Dermis blood vessel endothelial cell (primary cell): ENCODE measurements around the gene C1QTNF8. TPM values are rescaled to one million over a fixed set of nuclear protein-coding genes. Genes with fewer than 3 reads are reported as not detected.

Experiments
- DNase-seq: peaks from one replicate; pipeline ENCODE4 v3.0.0; 2010
- total RNA-seq: library from RNA; depleted of rRNA; stranded (reverse); fragments of >200 nt; gene quantifications from 2 replicates; pipeline ENCODE4 v1.2.3, GENCODE V29; 2014

C1QTNF8 gene
- total RNA-seq, 1 donor from 2014 or later = not detected

GRCh38 chr16:1059310-1059709 is 36.7 kb downstream of the C1QTNF8 start:
- no peak for DNase-seq

DNA sequence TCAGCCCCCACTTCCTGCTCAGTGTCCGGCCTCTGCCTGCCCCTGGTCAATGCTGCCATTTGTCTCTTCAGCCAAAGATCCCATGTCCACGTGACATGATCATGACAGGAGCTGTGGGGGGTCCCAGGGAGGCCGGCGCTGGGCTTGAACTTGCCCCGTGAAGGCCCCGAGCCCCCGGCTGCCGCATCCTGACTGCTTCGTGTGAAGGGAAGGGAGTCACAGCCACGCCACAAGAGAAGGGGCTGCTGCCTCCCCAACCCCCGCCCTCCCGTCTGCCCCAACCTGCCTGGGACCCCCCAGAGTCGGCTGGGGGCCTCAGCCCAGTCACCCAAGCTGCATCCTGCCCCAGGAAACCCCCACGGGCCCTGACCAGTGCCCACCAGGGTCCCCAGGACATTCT is 37.8 kb downstream of the C1QTNF8 start:
- DNase-seq = no peak

DNA sequence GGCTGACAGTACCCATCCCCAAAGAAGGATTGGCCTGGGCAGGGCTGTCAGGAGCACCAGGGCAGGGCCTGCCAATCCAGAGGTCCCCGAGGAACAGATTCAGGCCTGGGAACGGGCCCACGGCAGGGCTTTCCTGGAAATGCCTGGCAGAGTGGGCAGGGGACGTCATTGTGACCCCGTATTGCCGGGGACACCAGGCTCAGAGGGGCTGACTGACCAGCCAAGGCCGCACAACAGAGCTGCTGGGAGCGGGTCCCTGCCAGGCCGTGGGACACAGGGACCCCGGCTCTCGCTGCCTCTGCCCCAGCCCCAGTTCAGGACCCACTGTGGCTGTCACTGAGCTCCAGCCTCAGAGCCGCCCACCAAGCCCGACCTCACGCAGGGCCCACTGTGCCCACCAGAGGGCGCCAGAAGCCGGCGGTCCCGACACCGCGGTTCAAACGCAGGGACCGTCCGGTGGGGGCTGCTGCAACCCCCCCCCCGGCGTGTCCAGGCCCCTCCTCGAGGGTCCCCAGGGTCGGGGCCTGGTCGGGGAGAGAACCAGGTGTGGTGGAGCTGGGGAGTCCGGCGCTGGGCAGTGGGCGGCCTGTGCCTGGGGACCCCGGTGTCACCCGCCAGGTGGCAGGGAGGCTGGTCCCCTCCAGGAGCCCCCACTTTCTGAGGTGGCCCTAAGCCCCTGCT is 38.7 kb downstream of the C1QTNF8 start:
- peak; percentile 61 for DNase-seq

- no peak for DNase-seq
Measured at GRCh38 chr16:1056196-1056595, 39.8 kb downstream of the C1QTNF8 start.

DNA sequence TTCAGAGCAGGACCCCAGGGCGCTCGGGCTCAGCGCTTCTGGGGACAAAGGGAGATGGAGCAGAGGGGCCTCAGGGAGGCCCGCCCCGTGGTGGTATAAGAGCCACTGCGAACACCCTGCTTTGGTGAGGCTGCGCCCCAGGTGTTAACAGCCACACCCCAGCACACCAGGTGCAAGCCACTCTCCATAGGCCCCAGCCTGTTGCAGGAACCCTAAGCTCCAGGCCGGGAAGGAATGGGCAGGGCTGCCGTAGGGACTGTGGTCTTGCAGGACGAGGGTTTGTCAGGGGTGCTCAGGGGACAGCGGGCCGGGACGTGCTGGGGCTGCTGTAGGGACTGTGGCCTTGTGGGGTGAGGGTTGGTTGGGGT is 40.5 kb downstream of the C1QTNF8 start:
- no peak for DNase-seq

- DNase-seq = peak; percentile 79
Measured at GRCh38 chr16:1054660-1055556, 41.1 kb downstream of the C1QTNF8 start.

DNA sequence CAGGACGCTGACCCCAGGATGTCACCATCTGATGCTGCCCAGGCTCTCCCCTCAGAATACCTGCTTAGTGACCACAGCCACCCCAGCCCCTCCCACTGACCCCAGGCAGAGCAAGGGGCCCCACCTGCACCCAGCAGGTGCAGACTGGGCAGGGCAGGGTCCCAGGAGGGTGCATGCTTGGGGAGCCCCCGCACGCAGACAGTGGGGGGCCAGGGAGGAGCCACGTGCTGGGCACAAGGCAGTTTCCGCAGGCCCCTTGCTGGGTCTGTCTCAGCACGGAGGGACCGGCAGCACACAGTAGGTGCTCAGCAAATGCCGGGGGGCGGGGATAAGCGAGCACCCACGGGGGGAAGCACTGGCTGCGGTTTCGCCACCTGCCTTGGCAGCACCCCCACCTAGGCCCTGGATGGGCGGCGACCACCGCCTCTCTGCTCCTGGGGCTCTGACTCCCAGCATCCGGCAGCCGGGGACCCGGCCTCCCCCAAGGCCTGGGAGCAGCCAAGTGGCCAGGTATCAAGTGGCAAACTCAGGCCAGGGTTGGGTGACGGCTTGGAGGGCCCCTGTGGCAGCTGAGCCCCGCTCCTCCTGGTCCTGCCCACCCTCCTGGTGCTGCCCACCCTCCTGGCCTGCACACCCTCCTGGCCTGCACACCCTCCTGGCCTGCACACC is 42.2 kb downstream of the C1QTNF8 start:
- no peak for DNase-seq

GRCh38 chr16:1053121-1053521 is 42.9 kb downstream of the C1QTNF8 start:
- DNase-seq = no peak

DNA sequence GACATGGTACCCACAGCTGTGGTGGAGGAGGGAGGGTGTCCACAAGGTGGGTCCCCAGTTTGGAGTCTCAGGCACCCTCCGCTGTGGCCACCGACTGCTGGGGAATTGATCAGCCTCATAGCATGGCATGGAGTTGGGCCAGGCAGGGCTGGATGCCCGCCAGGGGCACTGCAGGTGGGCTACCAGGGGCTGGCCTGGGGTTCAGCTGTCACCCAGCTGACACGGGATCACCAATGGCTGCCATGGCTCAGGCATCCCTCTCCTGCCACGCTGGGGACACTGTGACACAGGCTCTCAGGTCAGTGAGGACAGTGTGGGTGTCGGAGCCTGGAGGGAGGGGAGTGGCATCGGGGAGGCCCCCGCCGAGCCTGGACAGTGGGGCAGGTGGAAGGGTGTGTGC is 43.3 kb downstream of the C1QTNF8 start:
- no peak for DNase-seq

DNA sequence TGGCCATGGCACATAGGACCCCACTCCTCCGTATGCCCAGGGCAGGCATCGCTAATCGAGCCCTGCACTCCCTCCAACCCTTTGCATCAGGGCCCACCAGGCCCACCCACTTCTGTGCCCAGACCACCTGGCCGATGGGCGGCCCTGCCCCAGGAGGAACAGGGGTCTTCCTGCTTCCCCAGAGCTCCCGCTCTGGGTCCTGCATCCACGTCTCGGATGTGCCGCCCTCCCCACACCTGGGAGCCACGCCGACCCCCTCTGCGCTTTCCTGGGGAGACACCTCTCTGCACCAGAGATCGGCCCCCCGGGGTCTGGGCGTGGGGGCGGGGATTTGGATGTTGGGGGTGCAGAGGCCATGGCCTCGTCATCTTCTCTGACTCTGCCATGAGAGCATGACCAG is 44.6 kb downstream of the C1QTNF8 start:
- DNase-seq = no peak

DNA sequence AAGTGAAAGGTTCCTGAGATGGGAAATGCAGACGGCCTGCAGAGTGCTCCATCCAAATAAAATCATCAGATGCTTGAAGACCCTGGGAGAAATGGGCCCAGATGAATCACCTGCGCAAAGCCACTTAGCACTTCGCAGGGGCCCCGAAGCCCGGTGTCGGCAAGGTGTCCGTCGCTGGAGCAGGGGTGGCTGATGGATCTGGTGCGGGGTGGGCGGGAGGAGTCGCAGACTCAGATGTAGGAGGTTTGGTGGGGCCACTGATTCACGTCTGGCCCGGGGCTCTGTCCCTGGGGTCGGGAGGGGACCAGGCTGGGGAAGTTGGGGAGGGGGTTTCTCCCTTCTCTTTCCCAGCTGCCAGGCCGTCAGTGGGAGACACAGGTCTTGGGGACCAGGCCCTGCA is 45.1 kb downstream of the C1QTNF8 start:
- DNase-seq = no peak

- DNase-seq = no peak
Measured at GRCh38 chr16:1050516-1050915, 45.5 kb downstream of the C1QTNF8 start.

DNA sequence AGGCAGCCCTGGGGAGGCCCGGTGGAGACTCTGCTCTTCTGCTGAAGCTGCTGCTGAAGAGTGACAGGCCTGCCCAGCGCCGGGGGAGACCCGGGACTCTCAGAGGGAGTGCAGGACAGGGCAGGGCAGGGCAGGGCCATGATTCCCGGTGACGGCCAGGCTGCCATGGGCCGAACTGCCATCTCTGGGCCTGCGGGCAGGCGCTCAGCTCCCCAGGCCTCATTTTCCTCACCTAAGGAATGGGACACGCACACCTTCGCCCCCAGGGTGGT is 46.1 kb downstream of the C1QTNF8 start:
- no peak for DNase-seq

- DNase-seq = no peak
Measured at GRCh38 chr16:1049113-1049975, 46.7 kb downstream of the C1QTNF8 start.

DNA sequence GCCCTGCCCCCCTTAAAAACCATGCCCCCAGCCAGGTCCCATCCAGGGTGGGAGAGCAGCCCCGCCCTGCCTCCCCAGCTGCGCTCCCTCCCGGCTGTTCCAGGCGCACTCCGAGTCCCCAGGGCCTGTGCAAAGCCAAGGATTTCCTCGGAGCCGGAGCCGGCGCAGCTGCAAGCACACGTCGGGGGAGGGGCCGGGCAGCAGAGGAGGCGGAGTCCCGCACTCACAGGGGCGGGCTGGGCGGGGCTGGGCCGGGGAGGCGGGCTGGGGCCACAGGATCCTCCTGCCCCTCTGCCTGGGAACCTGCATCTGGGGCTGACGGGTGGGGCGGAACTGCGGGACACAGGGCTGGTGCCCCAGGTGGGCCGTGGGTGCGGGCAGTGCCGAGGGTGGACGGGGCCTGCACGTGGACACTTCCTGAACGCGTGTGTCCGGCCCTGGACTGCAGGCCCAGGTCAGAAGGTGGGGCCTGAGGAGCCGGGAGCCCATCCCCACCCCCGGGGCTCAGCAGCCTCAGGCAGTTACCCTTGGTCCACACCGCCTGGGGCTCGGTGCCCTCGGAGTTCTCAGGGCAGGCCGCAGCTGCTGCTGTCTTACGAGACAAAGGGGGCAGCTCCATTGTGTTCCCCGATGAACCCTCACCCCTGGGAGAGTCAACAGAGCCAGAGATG is 47.5 kb downstream of the C1QTNF8 start:
- DNase-seq = peak; percentile 64

- DNase-seq = no peak
Measured at GRCh38 chr16:1047801-1048200, 48.2 kb downstream of the C1QTNF8 start.

- DNase-seq = no peak
Measured at GRCh38 chr16:1047123-1047522, 48.9 kb downstream of the C1QTNF8 start.

- DNase-seq = no peak
Measured at GRCh38 chr16:1045993-1046911, 49.8 kb downstream of the C1QTNF8 start.

DNA sequence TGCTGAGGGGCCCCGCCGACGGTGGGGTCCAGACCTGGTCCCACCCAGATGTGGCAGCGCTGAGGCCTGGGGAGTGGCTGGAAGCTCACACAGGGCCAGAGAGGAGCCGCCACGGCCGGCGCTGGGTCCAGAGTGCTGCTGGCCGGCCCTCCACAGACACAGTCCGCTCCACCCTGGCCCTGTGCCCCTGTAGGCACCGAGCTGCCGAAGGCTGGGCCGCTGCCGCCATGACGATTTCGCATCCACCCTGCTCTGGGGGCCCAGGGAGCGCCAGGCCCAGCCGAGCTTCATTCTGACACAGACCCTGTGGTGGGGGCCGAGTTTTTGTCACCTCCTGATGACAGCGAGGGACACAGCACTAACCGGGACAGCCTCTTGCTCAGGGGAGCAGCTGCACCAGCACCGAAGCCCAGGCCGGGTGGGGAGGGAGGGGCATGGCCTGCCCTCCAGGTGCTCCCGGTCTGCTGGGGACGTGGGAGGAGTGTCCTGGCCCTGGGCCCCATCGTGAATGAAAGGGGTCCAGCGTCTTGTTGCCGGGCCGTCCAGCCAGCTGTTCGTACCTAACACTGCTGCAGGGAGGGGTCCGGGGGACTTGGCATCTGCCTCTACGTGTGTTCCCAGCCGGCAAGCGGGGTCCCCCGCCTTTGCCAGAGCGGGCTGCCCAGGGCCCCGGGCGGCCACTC is 50.6 kb downstream of the C1QTNF8 start:
- DNase-seq = no peak

DNA sequence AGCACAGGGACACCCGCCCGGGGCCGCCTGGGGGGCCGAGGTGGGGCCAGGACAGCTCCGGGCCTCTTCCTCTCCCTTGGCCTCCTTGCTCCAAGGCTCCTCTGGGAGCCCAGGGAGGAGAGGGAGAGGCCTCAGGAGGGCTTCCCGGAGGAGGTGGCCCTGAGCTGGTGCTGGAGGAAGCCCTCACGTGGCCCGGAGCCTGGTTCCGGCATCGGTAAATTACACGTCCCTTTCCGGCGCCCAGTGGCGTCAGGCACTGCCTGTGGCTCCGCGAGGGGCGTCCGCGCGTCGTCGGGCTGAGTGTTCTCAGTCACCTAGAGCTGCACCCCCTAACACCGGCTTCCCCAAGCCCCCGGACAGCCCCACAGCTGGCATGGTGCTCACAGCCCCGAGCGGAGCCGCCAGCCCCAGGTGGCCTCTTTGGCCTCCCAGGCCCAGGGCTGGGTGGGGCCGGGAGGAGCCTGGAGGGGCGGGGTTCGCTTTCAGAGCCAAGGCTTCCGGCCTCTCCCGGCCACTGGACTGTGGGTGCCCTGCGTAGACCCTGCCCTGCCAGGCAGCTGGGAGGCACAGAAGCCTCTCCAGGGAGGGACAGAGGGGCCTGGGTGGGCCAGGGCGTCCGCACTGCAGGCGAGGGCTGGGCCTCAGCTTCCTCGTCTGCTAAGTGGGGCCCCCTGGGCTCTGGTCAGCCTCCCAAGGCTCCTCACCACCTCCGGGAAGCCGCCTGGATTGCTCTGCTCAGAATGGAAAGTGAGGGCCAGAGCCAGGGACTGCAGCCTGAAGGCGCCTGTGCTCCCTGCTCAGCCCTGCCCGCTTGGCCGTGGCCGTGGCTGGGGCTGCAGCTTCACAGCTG is 51.4 kb downstream of the C1QTNF8 start:
- no peak for DNase-seq
